NK-92 treated with Interleukin-12 subunit alpha and Interleukin-12 subunit beta, amount 100 ng/mL, for 24 hours (cell line): ENCODE data around the gene PCP4L1.
"Not testable (repeated sequence)": the region's sequence is repeated elsewhere in the genome, so short reads cannot be mapped to it uniquely, and the experiment has no call there.

ENCODE experiments used
- DNase-seq: peaks from one replicate; lab custom pipeline; 2025; lab: John Stamatoyannopoulos, UW

The PCP4L1 gene

GRCh38 chr1:161315841-161316674 lies 57.5 kb downstream of the PCP4L1 start:
- not testable (repeated sequence) for DNase-seq

DNA sequence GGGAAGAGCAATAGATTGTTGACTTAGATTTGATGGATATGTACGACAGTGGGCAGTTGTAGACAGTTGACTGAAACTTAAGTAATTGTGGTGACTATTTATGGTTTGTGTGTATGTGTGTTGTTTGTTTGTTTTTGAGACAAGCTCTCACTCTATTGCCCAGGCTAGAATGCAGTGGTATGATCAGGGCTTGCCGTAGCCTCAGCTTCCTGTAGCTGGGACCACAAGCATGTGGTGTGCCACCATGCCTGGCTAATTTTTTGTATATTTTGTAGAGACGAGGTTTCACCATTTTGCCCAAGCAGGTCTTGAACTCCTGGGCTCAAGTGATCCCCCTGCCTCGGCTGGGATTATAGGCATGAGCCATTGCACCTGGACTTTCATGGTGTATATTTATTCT lies 65.5 kb downstream of the PCP4L1 start:
- no peak for DNase-seq

- DNase-seq: no peak
Measured at GRCh38 chr1:161330346-161330745, 71.8 kb downstream of the PCP4L1 start.

DNA sequence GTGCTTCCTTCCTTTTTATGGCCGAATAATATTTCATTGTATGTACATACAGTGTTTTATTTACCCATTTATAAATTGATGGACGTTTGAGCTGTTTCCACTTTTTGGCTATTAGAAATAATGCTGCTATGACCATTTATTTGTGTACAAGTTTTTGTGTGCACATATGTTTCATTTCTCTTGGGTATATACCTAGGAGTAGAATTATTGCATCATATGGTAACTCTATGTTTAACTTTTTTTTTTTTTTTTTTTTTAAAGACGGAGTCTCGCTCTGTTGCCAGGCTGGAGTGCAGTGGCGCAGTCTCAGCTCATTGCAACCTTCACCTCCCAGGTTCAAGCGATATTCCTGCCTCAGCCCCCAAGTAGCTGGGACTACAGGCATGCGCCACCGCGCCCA lies 74.6 kb downstream of the PCP4L1 start:
- no peak for DNase-seq
